ENCODE measurements around the gene ABCA4. TPM values are rescaled to one million over a fixed set of nuclear protein-coding genes. Genes with fewer than 3 reads are reported as not detected.

ABCA4 gene
- total RNA-seq, 1 donor from 2014 or later, result 3.2 TPM

Other genes with a start within 250 kb of the ABCA4 start
- gene DNTTIP2, start 241.9 kb downstream of the ABCA4 start, total RNA-seq (ENCODE audit: low replicate concordance), result 47.1 and 55.1 TPM in 2 replicates
- gene GCLM, start 211.7 kb downstream of the ABCA4 start, total RNA-seq (ENCODE audit: low replicate concordance), result 16.6 and 34.2 TPM in 2 replicates
- gene ARHGAP29, start 116.4 kb upstream of the ABCA4 start, total RNA-seq (ENCODE audit: low replicate concordance), result 42.7 and 213 TPM in 2 replicates